GM23338 (cell line): ENCODE results near the gene AZU1. TPM values are rescaled to one million over a fixed set of nuclear protein-coding genes. Genes with fewer than 3 reads are reported as not detected.

ENCODE experiments used
- ATAC-seq: fragments of 200-7000 bp; cut with Tn5 transposase; 3 replicates; pipeline ENCODE4 v1.9.1; 2020
- DNase-seq: peaks from one replicate; pipeline ENCODE4 v3.0.0-alpha.2; 2015; ENCODE audit warnings: low spot score
- H2AFZ ChIP-seq: fragments of 200-600 bp; sonication (generic); 2 replicates; pipeline ENCODE4 v1.8.0; 2016; ENCODE audit warnings: antibody characterized with exemption, mild to moderate bottlenecking, moderate library complexity
- H3F3A ChIP-seq: fragments of 200-600 bp; sonication (generic); replicated peaks from 2 replicates; pipeline ENCODE4 v1.8.0; 2017; ENCODE audit warnings: antibody characterized with exemption, mixed run types, low read depth
- H3K27ac ChIP-seq: fragments of 200-600 bp; sonication (generic); 2 replicates; pipeline ENCODE4 v1.6.1; 2016; ENCODE audit warnings: low read depth
- H3K27me3 ChIP-seq: fragments of 200-600 bp; sonication (generic); 2 replicates; pipeline ENCODE4 v1.8.0; 2016; ENCODE audit warnings: mild to moderate bottlenecking, mixed run types, moderate library complexity; ENCODE audit not compliant: insufficient read depth
- H3K36me3 ChIP-seq: fragments of 200-600 bp; sonication (generic); 2 replicates; pipeline ENCODE4 v1.8.0; 2016; ENCODE audit warnings: mild to moderate bottlenecking; ENCODE audit not compliant: insufficient read depth
- H3K4me1 ChIP-seq: fragments of 200-600 bp; sonication (generic); 2 replicates; pipeline ENCODE4 v1.8.0; 2016; ENCODE audit warnings: mild to moderate bottlenecking, moderate library complexity; ENCODE audit not compliant: insufficient read depth
- H3K4me2 ChIP-seq: fragments of 200-600 bp; sonication (generic); 2 replicates; pipeline ENCODE4 v1.7.1; 2017; ENCODE audit warnings: mixed run types
- H3K4me3 ChIP-seq: fragments of 200-600 bp; sonication (generic); 2 replicates; pipeline ENCODE4 v1.6.1; 2016; ENCODE audit warnings: mixed run types
- H3K79me2 ChIP-seq: fragments of 200-600 bp; sonication (generic); replicated peaks from 2 replicates; pipeline ENCODE4 v1.8.0; 2017; ENCODE audit warnings: mild to moderate bottlenecking; ENCODE audit not compliant: insufficient read depth
- H3K9me2 ChIP-seq: fragments of 200-600 bp; sonication (generic); 2 replicates; pipeline ENCODE4 v1.8.0; 2017; ENCODE audit not compliant: insufficient read depth
- H4K20me1 ChIP-seq: fragments of 200-600 bp; sonication (generic); replicated peaks from 2 replicates; pipeline ENCODE4 v1.8.0; 2017; ENCODE audit warnings: mild to moderate bottlenecking; ENCODE audit not compliant: insufficient read depth
- H3K27ac Mint-ChIP-seq: 2 replicates; pipeline ENCODE4 v1.8.0; 2020; ENCODE audit warnings: inconsistent platforms, mild to moderate bottlenecking, moderate library complexity, mixed read lengths
- H3K27me3 Mint-ChIP-seq: 3 replicates; pipeline ENCODE4 v1.8.0; 2022; ENCODE audit warnings: low read depth, mild to moderate bottlenecking, moderate library complexity, mixed read lengths, inconsistent platforms; ENCODE audit not compliant: insufficient read depth, poor library complexity
- H3K36me3 Mint-ChIP-seq: 3 replicates; pipeline ENCODE4 v1.8.0; 2021; ENCODE audit warnings: low read depth, mild to moderate bottlenecking, inconsistent platforms, moderate library complexity, mixed read lengths
- H3K4me1 Mint-ChIP-seq: 3 replicates; pipeline ENCODE4 v1.8.0; 2020; ENCODE audit warnings: mild to moderate bottlenecking, inconsistent platforms, mixed read lengths
- H3K4me3 Mint-ChIP-seq: 3 replicates; pipeline ENCODE4 v1.8.0; 2021; ENCODE audit warnings: moderate library complexity, mild to moderate bottlenecking, inconsistent platforms, mixed read lengths
- H3K9me3 Mint-ChIP-seq: 3 replicates; pipeline ENCODE4 v1.8.0; 2020; ENCODE audit warnings: moderate library complexity, mild to moderate bottlenecking, inconsistent platforms, mixed read lengths
- CREB1 ChIP-seq: fragments of 250-450 bp; sonication (Bioruptor Pico); IDR thresholded peaks from 2 replicates; pipeline ENCODE4 v1.5.0; 2020; ENCODE audit warnings: low read depth, mild to moderate bottlenecking, moderate library complexity
- CTCF ChIP-seq, 2 experiments: fragments of 200-600 bp in 1 of 2; sonication (generic) in 1 of 2; conservative IDR thresholded peaks; 2 replicates each; pipeline versions ENCODE4 v1.5.1 to v1.6.1; 2016 to 2017; ENCODE audit warnings: antibody characterized with exemption in 2 of 2, low read depth in 2 of 2, mild to moderate bottlenecking in 2 of 2, moderate library complexity in 1 of 2
- ETS1 ChIP-seq: IDR thresholded peaks from 2 replicates; pipeline ENCODE4 v1.6.1; 2016; ENCODE audit warnings: antibody characterized with exemption
- EZH2 ChIP-seq: fragments of 200-600 bp; sonication (generic); IDR thresholded peaks from one replicate; pipeline ENCODE4 v1.8.0; 2017; ENCODE audit warnings: antibody characterized with exemption, mild to moderate bottlenecking, low read depth; ENCODE audit not compliant: unreplicated experiment
- EZH2phosphoT487 ChIP-seq: fragments of 200-600 bp; sonication (generic); IDR thresholded peaks from one replicate; pipeline ENCODE4 v1.8.1; 2018; ENCODE audit warnings: antibody characterized with exemption; ENCODE audit not compliant: unreplicated experiment
- JUNB ChIP-seq: IDR thresholded peaks from one replicate; pipeline ENCODE4 v1.6.1; 2016; ENCODE audit warnings: antibody characterized with exemption; ENCODE audit not compliant: unreplicated experiment
- NANOG ChIP-seq: IDR thresholded peaks from 2 replicates; pipeline ENCODE4 v1.6.1; 2016; ENCODE audit warnings: antibody characterized with exemption, borderline replicate concordance
- POLR2AphosphoS5 ChIP-seq: IDR thresholded peaks from 2 replicates; pipeline ENCODE4 v1.6.1; 2016; ENCODE audit warnings: antibody characterized with exemption, low read depth
- STAT1 ChIP-seq: IDR thresholded peaks from one replicate; pipeline ENCODE4 v1.6.1; 2016; ENCODE audit warnings: antibody characterized with exemption; ENCODE audit not compliant: unreplicated experiment
- ZNF114 ChIP-seq: fragments of 250-450 bp; sonication (Bioruptor Pico); IDR thresholded peaks from 2 replicates; pipeline ENCODE4 v1.5.0; 2020; ENCODE audit warnings: mild to moderate bottlenecking, moderate library complexity
- ZNF331 ChIP-seq: fragments of 250-450 bp; sonication (Bioruptor Pico); IDR thresholded peaks from 2 replicates; pipeline ENCODE4 v1.5.0; 2020; ENCODE audit warnings: low read depth, mild to moderate bottlenecking, moderate library complexity
- polyA plus RNA-seq: library from polyadenylated mRNA; unstranded; fragments of >200 nt; fragmentation: Nextera tagmentation; extraction: Ambion mirVana; gene quantifications from 2 replicates; pipeline ENCODE4 v1.2.1, GENCODE V29; 2016
- total RNA-seq: library from RNA; depleted of rRNA; stranded (reverse); fragments of >200 nt; shearing (Covaris generic); gene quantifications from 2 replicates; pipeline ENCODE4 v1.2.3, GENCODE V29; 2014

The AZU1 gene
- total and polyA plus RNA-seq, 2 experiments from 2014 or later, result 0.78 to 1.4 TPM

GRCh38 chr19:814152-815078 is 13.2 kb upstream of the AZU1 start:
- Histone ChIP-seq H3K79me2 (peaks cover 12% of the 10 kb centered on the region), H2AFZ (no peak overlapping the region), H3F3A (peaks cover 29% of the 10 kb centered on the region), H3K4me3 (no peak overlapping the region), H3K9me2 (0 out of 2 replicates have a peak, but pooled peaks cover 4% of the 10 kb centered on the region), H4K20me1 (peaks cover 19% of the 10 kb centered on the region), H3K27ac (no peak overlapping the region), H3K4me1 (no peaks in the 10 kb centered on the region; the same call in 1 of the 2 replicates), H3K27me3 (no peaks in the 10 kb centered on the region), H3K36me3 (peaks cover 15% of the 10 kb centered on the region), H3K4me2 (no peak overlapping the region)
- Mint-ChIP-seq H3K4me3 (no peak overlapping the region), H3K27me3 (peaks cover 26% of the 10 kb centered on the region), H3K9me3 (peaks cover 2% of the 10 kb centered on the region; the same call in 2 of the 3 replicates), H3K36me3 (peaks cover 52% of the 10 kb centered on the region), H3K27ac (no peak overlapping the region), H3K4me1 (no peaks in the 10 kb centered on the region)
- TF ChIP-seq ETS1, result no peak
- no peak for TF ChIP-seq NANOG
- DNase-seq, result peak; percentile 33
- peak; percentile 1; the same call in 1 of the 3 replicates for ATAC-seq

- peaks cover 30% of the 10 kb centered on the region for H3K27me3 Mint-ChIP-seq
- Histone ChIP-seq H2AFZ (no peak overlapping the region), H3K9me2 (0 out of 2 replicates have a peak, but pooled peaks cover 4% of the 10 kb centered on the region), H3K4me1 (no peaks in the 10 kb centered on the region; the same call in 1 of the 2 replicates), H3K4me3 (no peak overlapping the region), H3K27me3 (no peaks in the 10 kb centered on the region), H3K36me3 (peaks cover 11% of the 10 kb centered on the region; the same call in 1 of the 2 replicates), H3K79me2 (peaks cover 19% of the 10 kb centered on the region), H3K4me2 (no peak overlapping the region), H4K20me1 (peaks cover 14% of the 10 kb centered on the region), H3F3A (peaks cover 21% of the 10 kb centered on the region), H3K27ac (no peak overlapping the region)
- peaks cover 44% of the 10 kb centered on the region for H3K36me3 Mint-ChIP-seq
- H3K4me3 Mint-ChIP-seq, result no peak overlapping the region
- H3K9me3 Mint-ChIP-seq, result peaks cover 2% of the 10 kb centered on the region; the same call in 2 of the 3 replicates
- no peak for ATAC-seq
- DNase-seq, result peak; percentile 29
- TF ChIP-seq EZH2 (no peak), STAT1 (no peak)
- H3K4me1 Mint-ChIP-seq, result no peaks in the 10 kb centered on the region
- H3K27ac Mint-ChIP-seq, result no peak overlapping the region
These were observed 12.4 kb upstream of the AZU1 start for GRCh38 chr19:815079-815774.

GRCh38 chr19:815775-816499 is 11.7 kb upstream of the AZU1 start:
- Histone ChIP-seq H3K9me2 (0 out of 2 replicates have a peak, but pooled peaks cover 4% of the 10 kb centered on the region), H3K4me3 (no peak overlapping the region), H4K20me1 (peaks cover 9% of the 10 kb centered on the region), H3K79me2 (peaks cover 23% of the 10 kb centered on the region), H3K4me1 (no peaks in the 10 kb centered on the region), H3K36me3 (peaks cover 7% of the 10 kb centered on the region; the same call in 1 of the 2 replicates), H3K4me2 (no peak overlapping the region), H3K27me3 (no peaks in the 10 kb centered on the region), H2AFZ (no peak overlapping the region), H3K27ac (no peak overlapping the region), H3F3A (peaks cover 14% of the 10 kb centered on the region)
- peaks cover 27% of the 10 kb centered on the region for H3K27me3 Mint-ChIP-seq
- no peak for ATAC-seq
- H3K36me3 Mint-ChIP-seq, result peaks cover 38% of the 10 kb centered on the region
- no peak overlapping the region for H3K27ac Mint-ChIP-seq
- no peaks in the 10 kb centered on the region for H3K4me1 Mint-ChIP-seq
- no peak for DNase-seq
- peaks cover 2% of the 10 kb centered on the region; the same call in 2 of the 3 replicates for H3K9me3 Mint-ChIP-seq
- no peak overlapping the region; the same call in 2 of the 3 replicates for H3K4me3 Mint-ChIP-seq
- no peak for TF ChIP-seq JUNB
- no peak for TF ChIP-seq EZH2
- TF ChIP-seq ZNF114 (CRISPR knock-in tag), result no peak
- no peak for TF ChIP-seq CREB1 (CRISPR knock-in tag)
- TF ChIP-seq POLR2AphosphoS5, result no peak
- no peak for TF ChIP-seq ZNF331
- TF ChIP-seq STAT1, result no peak
- no peak for TF ChIP-seq EZH2phosphoT487
- TF ChIP-seq CTCF (conservative IDR thresholded peaks at IDR 0.05; ENCODE audit: low read depth in 2 of 2), result no peak
